NB4 (cell line): ENCODE measurements around the gene F5.
A peak's percentile ranks its signal among the peaks of the same experiment; 100 is the strongest.

ENCODE experiments used
- DNase-seq: peaks from one replicate; pipeline ENCODE4 v3.0.0; 2010; ENCODE audit warnings: low read depth
- H3K4me3 ChIP-seq: one replicate; pipeline ENCODE4 v1.5.1; 2011; ENCODE audit warnings: mild to moderate bottlenecking, low read depth, low read length, moderate library complexity
- MYC ChIP-seq: IDR thresholded peaks from 2 replicates; pipeline ENCODE4 v1.6.1; 2011; ENCODE audit warnings: low read depth, low read length
- POLR2A ChIP-seq: IDR thresholded peaks from 2 replicates; pipeline ENCODE4 v1.6.1; 2011; ENCODE audit warnings: mild to moderate bottlenecking; ENCODE audit not compliant: insufficient read length; ENCODE audit errors: extremely low read depth
- TF ChIP-seq, protein P1 (sequence below): IDR thresholded peaks from one replicate; pipeline ENCODE4 v1.5.1; 2012; ENCODE audit warnings: low read depth, low read length
- TF ChIP-seq, protein P2 (sequence below): IDR thresholded peaks from 2 replicates; pipeline ENCODE4 v1.6.1; 2011; ENCODE audit warnings: low read depth, low read length

Gene F5

DNA sequence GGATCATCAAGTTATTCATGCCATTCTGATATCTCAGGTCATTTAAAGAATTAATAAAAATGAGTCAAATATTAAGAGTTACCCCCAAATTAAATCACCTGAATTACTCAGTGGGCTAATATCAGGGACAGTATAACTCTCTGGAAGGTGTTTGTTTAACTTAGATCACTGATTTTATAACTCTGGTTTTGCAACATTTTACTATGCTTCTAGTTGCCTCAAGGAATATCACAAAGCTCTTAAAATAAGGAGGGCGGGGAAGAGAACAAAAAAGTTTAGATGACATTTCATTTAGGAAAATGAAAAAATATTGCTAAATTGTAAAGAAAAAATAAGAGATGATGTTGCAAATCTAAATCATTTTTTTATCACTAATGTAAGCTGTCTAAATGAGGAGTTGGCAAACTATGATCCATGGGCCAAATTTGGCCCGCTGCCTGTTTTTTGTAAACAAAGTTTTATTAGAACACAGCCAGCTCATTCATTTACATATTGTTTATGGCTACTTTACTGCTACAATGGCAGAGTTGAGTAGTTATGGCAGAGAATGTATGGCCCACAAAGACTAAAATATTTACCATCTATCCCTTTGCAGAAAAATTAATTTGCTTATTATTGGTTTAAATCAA is 68.6 kb downstream of the F5 start:
- TF ChIP-seq, protein P1, sequence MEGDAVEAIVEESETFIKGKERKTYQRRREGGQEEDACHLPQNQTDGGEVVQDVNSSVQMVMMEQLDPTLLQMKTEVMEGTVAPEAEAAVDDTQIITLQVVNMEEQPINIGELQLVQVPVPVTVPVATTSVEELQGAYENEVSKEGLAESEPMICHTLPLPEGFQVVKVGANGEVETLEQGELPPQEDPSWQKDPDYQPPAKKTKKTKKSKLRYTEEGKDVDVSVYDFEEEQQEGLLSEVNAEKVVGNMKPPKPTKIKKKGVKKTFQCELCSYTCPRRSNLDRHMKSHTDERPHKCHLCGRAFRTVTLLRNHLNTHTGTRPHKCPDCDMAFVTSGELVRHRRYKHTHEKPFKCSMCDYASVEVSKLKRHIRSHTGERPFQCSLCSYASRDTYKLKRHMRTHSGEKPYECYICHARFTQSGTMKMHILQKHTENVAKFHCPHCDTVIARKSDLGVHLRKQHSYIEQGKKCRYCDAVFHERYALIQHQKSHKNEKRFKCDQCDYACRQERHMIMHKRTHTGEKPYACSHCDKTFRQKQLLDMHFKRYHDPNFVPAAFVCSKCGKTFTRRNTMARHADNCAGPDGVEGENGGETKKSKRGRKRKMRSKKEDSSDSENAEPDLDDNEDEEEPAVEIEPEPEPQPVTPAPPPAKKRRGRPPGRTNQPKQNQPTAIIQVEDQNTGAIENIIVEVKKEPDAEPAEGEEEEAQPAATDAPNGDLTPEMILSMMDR = no peak
- TF ChIP-seq MYC (no peak), POLR2A (no peak)
- DNase-seq = no peak

DNA sequence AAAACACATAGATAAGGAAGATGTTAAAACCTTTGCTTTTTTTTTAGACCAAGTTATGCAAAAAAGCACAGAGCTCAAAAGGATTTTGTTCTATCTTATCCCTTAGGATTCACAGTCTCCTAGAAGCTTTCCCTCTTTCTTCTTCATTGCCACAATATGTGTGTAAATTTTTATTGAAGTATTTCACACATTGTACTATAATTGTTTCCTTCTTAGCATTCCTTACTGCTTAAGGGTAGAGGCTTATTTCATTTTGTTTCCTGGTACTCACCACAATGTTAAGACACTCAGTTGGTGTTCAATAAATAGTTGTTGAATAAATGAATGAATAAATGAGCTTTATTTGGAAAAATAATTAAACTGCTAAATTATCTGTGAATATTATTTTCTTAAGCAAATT is 70.6 kb downstream of the F5 start:
- no peak for DNase-seq

More for the DNA sequence above, 68.6 kb downstream of the F5 start:
- no peak overlapping the region for H3K4me3 ChIP-seq

DNA sequence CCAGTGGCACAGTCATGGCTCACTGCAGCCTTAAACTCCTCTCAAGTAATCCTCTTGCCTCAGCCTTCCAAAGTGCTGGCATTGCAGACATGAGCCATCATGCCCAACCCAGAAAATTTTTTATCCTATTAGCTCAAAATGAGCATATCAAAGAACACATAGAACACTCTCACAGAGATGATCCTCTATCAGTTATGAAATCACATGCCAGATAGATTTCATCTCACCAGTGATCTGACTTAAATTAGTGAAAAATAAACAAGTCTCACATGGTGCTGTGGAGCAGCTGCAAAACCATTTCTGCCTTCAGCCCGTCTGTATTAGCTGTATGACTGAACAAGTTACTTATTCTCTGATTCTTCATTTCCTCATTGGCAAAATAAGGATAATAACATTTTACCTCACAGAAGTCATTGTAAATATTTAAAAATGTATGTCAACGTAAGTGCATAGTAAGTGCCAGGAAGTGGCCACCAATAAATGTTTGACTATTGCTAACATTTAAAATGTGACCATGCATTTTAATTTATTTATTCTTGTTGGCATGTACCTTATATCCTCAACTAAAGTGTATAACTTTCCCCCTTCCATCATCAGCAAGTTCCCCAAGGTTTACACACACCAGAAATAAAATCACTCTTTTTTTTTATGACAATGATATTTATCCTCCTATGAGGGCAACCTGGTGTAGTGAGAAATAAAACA is 71.6 kb downstream of the F5 start:
- H3K4me3 ChIP-seq = no peak overlapping the region

More for the DNA sequence above, 70.6 kb downstream of the F5 start:
- TF ChIP-seq POLR2A (no peak), MYC (no peak)
- TF ChIP-seq, protein P2, sequence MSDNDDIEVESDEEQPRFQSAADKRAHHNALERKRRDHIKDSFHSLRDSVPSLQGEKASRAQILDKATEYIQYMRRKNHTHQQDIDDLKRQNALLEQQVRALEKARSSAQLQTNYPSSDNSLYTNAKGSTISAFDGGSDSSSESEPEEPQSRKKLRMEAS = no peak
- TF ChIP-seq, protein P1 = no peak
- H3K4me3 ChIP-seq = no peak overlapping the region

DNA sequence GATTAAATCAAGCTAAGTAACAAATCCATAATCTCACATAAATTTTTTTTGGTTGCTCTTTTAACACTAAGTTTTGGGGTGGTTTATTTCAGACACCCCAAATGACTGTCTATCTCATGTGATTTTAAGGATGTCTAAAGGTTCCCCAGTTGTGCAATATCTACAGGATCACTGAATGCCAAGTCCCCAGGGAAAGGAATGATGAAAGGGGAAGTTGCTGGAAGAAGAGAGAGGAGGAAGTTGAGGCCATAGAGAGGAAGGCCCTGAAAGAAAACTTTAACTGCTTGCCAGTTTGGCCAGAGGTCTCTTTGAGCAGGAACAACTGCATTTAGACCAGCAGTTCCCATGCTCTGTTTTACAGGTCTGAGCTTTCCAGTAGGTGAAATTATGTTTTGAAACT is 73.1 kb downstream of the F5 start:
- peak; percentile 91 for DNase-seq
- TF ChIP-seq, protein P2 = no peak
- TF ChIP-seq POLR2A = no peak
- TF ChIP-seq, protein P1 = no peak
- no peak for TF ChIP-seq MYC
- no peak overlapping the region for H3K4me3 ChIP-seq

More for the DNA sequence above, 71.6 kb downstream of the F5 start:
- no peak for DNase-seq
- TF ChIP-seq POLR2A = no peak
- TF ChIP-seq MYC = no peak
- TF ChIP-seq, protein P2 = no peak
- TF ChIP-seq, protein P1 = no peak

DNA sequence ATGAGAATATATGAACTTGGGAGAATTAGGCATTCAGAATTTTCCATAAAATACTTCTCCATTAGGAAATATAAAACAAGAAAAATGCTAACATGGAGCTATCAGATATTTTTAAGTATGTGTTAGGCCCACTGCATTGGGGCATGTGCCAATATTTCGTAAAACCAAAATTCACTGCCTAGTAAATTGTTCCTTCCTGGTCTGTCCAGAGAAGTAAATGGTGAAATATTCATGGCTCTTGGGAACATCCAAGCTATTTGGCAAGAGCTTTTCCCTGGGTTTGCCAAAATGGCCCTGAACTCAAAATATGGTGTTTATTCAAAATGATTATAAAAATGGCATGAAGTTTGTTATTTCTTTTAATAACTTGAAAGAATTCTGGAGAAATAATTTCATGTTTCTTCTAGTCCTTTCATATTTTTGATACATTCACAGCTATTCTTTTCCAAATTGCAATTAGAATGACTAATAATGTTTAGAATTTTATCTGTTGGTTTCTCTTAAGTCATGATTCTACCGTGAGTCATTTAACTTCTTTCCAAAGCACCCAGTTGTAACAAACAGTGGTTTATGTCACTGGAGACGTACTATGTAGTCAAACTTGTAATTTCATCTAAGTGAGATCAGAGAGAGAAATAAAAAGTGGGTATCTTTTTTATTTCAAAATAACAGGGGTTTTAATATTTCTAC is 74.8 kb downstream of the F5 start:
- DNase-seq = no peak
- TF ChIP-seq, protein P1 = no peak
- no peak for TF ChIP-seq POLR2A
- TF ChIP-seq, protein P2 = no peak
- no peak for TF ChIP-seq MYC

More for the DNA sequence above, 74.8 kb downstream of the F5 start:
- H3K4me3 ChIP-seq = no peak overlapping the region
